Breast epithelium (tissue), 4 donors: ENCODE results near the gene PRR5L. TPM values are rescaled to one million over a fixed set of nuclear protein-coding genes. Genes with fewer than 3 reads are reported as not detected.

Source experiments
- DNase-seq, 2 donors: peaks; one replicate each; pipeline ENCODE4 v3.0.0-alpha.2; 2019; ENCODE audit warnings: low spot score in 2 of 2
- H3K27ac ChIP-seq, 2 donors: fragments of 200-600 bp; sonication (generic) in 1 of 2; one replicate each; pipeline ENCODE4 v1.5.1; 2016 to 2019; ENCODE audit warnings: mild to moderate bottlenecking in 1 of 2
- H3K27me3 ChIP-seq, 2 donors: fragments of 200-600 bp; sonication (generic) in 1 of 2; one replicate each; pipeline versions ENCODE4 v1.5.1 to v1.6.0; 2017 to 2019; ENCODE audit warnings: control low read depth in 1 of 2, mild to moderate bottlenecking in 1 of 2
- H3K36me3 ChIP-seq: fragments of 200-600 bp; one replicate; pipeline ENCODE4 v1.5.1; 2019
- H3K4me1 ChIP-seq, 2 donors: fragments of 200-600 bp; sonication (generic); one replicate each; pipeline ENCODE4 v1.5.1; 2016 to 2019; ENCODE audit warnings: control low read depth in 1 of 2
- H3K4me3 ChIP-seq, 3 donors: fragments of 200-600 bp; sonication (generic); 1 replicate in 2 of 3; 2 replicates in 1 of 3; pipeline ENCODE4 v1.5.1; 2016 to 2019; ENCODE audit warnings: mild to moderate bottlenecking in 3 of 3, moderate library complexity in 2 of 3
- H3K9me3 ChIP-seq, 2 donors: fragments of 200-600 bp; sonication (generic) in 1 of 2; one replicate each; pipeline ENCODE4 v1.5.1; 2016 to 2019; ENCODE audit warnings: control low read depth in 1 of 2
- CTCF ChIP-seq, 3 donors: fragments of 450-650 bp; IDR thresholded peaks; one replicate each; pipeline ENCODE4 v1.5.1; 2016 to 2017; ENCODE audit warnings: antibody characterized with exemption in 3 of 3, mild to moderate bottlenecking in 3 of 3, moderate library complexity in 3 of 3
- POLR2A ChIP-seq: fragments of 450-650 bp; IDR thresholded peaks from one replicate; pipeline ENCODE4 v1.6.1; 2016; ENCODE audit warnings: antibody characterized with exemption, mild to moderate bottlenecking, moderate library complexity
- POLR2AphosphoS5 ChIP-seq, 3 donors: sonication (generic); formaldehyde crosslinking; IDR thresholded peaks; one replicate each; pipeline ENCODE4 v1.6.1; 2017; ENCODE audit warnings: antibody characterized with exemption in 3 of 3
- intact Hi-C: fragments of 100-400 bp; cut with DNase I; formaldehyde crosslinking; loops from one replicate; pipeline ENCODE4 v1.15.1; 2023; ENCODE audit warnings: low total_unique reads
- total RNA-seq, 3 donors: library from RNA; depleted of rRNA; stranded (reverse); fragments of >200 nt; gene quantifications; one replicate each; pipeline ENCODE4 v1.1.0, GENCODE V29; 2016

Gene PRR5L
- total RNA-seq, 3 donors from 2014 or later = 5.6 to 16.1 (median 16.0) TPM

GRCh38 chr11:36349351-36350136 lies 53.5 kb downstream of the PRR5L start:
- Histone ChIP-seq H3K36me3 (no peaks in the 10 kb centered on the region), H3K4me3 (no peak overlapping the region), H3K9me3 (no peaks in the 10 kb centered on the region), H3K27ac (no peak overlapping the region), H3K4me1 (no peaks in the 10 kb centered on the region), H3K27me3 (no peaks in the 10 kb centered on the region)
- no peak for DNase-seq
- intact Hi-C loops = no loop called here
- TF ChIP-seq POLR2AphosphoS5 (IDR thresholded peaks at IDR 0.05) (no peak), POLR2A (no peak), CTCF (IDR thresholded peaks at IDR 0.05) (no peak)

DNA sequence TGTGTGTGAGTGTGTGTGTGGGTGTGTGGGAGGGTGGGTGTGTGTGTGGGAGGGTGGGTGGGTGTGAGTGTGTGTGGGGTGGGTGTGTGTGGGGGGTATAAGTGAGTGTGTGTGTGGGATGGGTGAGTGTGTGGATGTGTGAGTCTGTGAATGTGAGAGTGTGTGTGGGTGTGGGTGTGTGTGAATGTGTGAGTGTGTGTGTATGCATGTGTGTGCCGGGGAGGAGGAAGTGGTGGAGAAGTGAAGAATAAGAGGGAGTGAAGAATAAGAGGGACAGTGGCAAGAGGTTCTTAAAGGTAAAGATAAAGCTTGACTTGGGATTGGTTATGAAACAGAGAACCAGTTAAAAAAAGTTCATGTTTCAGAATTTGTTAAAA lies 54.0 kb downstream of the PRR5L start:
- Histone ChIP-seq H3K4me1 (no peaks in the 10 kb centered on the region), H3K4me3 (no peak overlapping the region), H3K27me3 (no peaks in the 10 kb centered on the region), H3K36me3 (no peaks in the 10 kb centered on the region), H3K27ac (no peak overlapping the region), H3K9me3 (no peaks in the 10 kb centered on the region)
- TF ChIP-seq CTCF (IDR thresholded peaks at IDR 0.05) (no peak), POLR2A (no peak), POLR2AphosphoS5 (IDR thresholded peaks at IDR 0.05) (no peak)
- intact Hi-C loops = no loop called here
- no peak for DNase-seq

DNA sequence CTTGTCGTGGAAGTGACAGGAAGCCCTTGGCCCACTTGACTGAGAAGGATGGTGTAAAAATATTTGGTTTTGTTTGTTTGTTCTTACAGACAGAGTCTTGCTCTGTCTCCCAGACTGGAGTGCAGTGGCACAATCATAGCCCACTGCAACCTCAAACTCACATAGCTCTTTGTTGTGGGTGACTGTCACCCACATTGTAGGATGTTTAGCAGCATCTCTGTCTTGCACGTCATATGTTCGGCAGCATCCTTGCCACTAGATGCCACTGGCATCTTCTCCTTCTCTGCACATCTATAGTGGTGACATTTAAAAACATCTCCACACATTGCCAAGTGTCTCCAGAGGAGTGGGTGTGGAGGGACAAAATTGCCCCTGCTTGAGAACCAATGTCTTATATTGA lies 56.8 kb downstream of the PRR5L start:
- TF ChIP-seq POLR2AphosphoS5 (IDR thresholded peaks at IDR 0.05) = no peak
- no peak for TF ChIP-seq POLR2A
- no peak for TF ChIP-seq CTCF (IDR thresholded peaks at IDR 0.05)
- DNase-seq = no peak
- intact Hi-C loops = no loop called here
- Histone ChIP-seq H3K27me3 (no peaks in the 10 kb centered on the region), H3K36me3 (no peaks in the 10 kb centered on the region), H3K4me3 (no peak overlapping the region), H3K4me1 (no peaks in the 10 kb centered on the region), H3K9me3 (no peaks in the 10 kb centered on the region), H3K27ac (no peak overlapping the region)

- no peak for DNase-seq
- no peak overlapping the region for H3K4me3 ChIP-seq
- H3K9me3 ChIP-seq = no peaks in the 10 kb centered on the region
- H3K36me3 ChIP-seq = no peaks in the 10 kb centered on the region
- no peaks in the 10 kb centered on the region for H3K4me1 ChIP-seq
- TF ChIP-seq POLR2AphosphoS5 (IDR thresholded peaks at IDR 0.05) (no peak), POLR2A (no peak), CTCF (IDR thresholded peaks at IDR 0.05) (no peak)
- H3K27me3 ChIP-seq = no peaks in the 10 kb centered on the region
- intact Hi-C loops = no loop called here
- H3K27ac ChIP-seq = no peak overlapping the region
Measured at GRCh38 chr11:36354221-36355003, 58.3 kb downstream of the PRR5L start.

DNA sequence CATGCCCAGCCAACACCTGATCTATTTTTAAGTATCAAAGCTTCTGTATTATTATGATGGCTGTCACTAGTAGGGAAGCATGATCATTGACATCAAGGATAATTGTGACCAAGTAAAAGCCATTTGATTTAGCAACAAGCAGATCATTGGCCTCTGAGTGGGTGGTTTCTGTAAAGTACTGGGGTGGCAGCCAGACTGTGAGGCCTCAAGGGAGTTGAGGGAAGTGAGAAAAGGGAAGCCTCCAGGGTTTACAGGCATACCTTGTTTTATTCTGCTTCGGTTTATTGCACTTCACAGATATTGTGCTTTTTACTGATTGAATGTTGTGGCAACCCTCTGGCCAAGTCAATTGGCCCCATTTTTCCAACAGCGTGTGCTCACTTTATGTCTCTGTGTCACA lies 60.1 kb downstream of the PRR5L start:
- Histone ChIP-seq H3K4me1 (no peaks in the 10 kb centered on the region), H3K27me3 (no peaks in the 10 kb centered on the region), H3K9me3 (no peaks in the 10 kb centered on the region), H3K4me3 (no peak overlapping the region), H3K27ac (no peak overlapping the region), H3K36me3 (no peaks in the 10 kb centered on the region)
- TF ChIP-seq POLR2AphosphoS5 (IDR thresholded peaks at IDR 0.05) (no peak), CTCF (IDR thresholded peaks at IDR 0.05) (no peak), POLR2A (no peak)
- intact Hi-C loops = no loop called here
- DNase-seq = no peak
